ENCODE data around the gene NTM. TPM values are rescaled to one million over a fixed set of nuclear protein-coding genes. Genes with fewer than 3 reads are reported as not detected.

NTM gene
- total RNA-seq, 1 experiment from 2014 or later, result not detected

GRCh38 chr11:131763193-131763890, 392.9 kb downstream of the NTM start:
- BruUV-seq (replicated peaks), result no TSS peak
- no peaks in the 10 kb centered on the region for H4K20me1 ChIP-seq (ENCODE audit: insufficient read depth)
- H3K27me3 ChIP-seq (ENCODE audit: insufficient read depth, low read length), result no peaks in the 10 kb centered on the region
- intact Hi-C loops (cut with micrococcal nuclease), result no loop called here
- ChIA-PET POLR2A (no interaction called here), RAD21 (ENCODE audit: low non-redundant PET in 1 of 2, low total read pairs in 2 of 2, uncharacterized antibody in 2 of 2, unreplicated experiment in 2 of 2) (no interaction called here), CTCF (no interaction called here)
- no peaks in the 10 kb centered on the region for H3K4me1 ChIP-seq (ENCODE audit: control insufficient read depth in 1 of 2, insufficient read depth in 2 of 2, low read length in 2 of 2)
- no peak overlapping the region for H3K9ac ChIP-seq (ENCODE audit: low read length)
- H3K9me3 ChIP-seq (ENCODE audit: control insufficient read depth in 1 of 2, insufficient read depth in 1 of 2, low read depth in 1 of 2, low read length in 2 of 2), result peaks cover 5 to 8% of the 10 kb centered on the region in 2 experiments; a peak in 2 of 4 replicates
- no peaks in the 10 kb centered on the region for H3K79me2 ChIP-seq (ENCODE audit: insufficient read depth, low read length)
- H2AFZ ChIP-seq (ENCODE audit: low read depth, low read length, poor library complexity, severe bottlenecking), result no peak overlapping the region
- TF ChIP-seq EZH2phosphoT487 (IDR thresholded peaks at IDR 0.05; ENCODE audit: borderline replicate concordance) (no peak), JUND (IDR thresholded peaks at IDR 0.05) (no peak), ZNF274 (IDR thresholded peaks at IDR 0.05; ENCODE audit: low read depth, low read length) (no peak)
- no peak overlapping the region for H3K4me2 ChIP-seq (ENCODE audit: low read length)
- ATAC-seq (no peak), DNase-seq (ENCODE audit: low read depth, low spot score) (no peak)
- H3K4me3 ChIP-seq (replicated peaks in 1 of 2; ENCODE audit: low read depth in 1 of 2, low read length in 2 of 2), result no peak overlapping the region
- H3K27ac ChIP-seq (ENCODE audit: low read depth, low read length), result no peak overlapping the region
- H3K9me2 ChIP-seq (ENCODE audit: insufficient read depth), result no peaks in the 10 kb centered on the region
- no peaks in the 10 kb centered on the region for H3K36me3 ChIP-seq (ENCODE audit: control insufficient read depth in 1 of 2, insufficient read depth in 2 of 2, low read length in 2 of 2)

GRCh38 chr11:131764126-131764525, 393.7 kb downstream of the NTM start:
- no peak for TF ChIP-seq EZH2phosphoT487 (IDR thresholded peaks at IDR 0.05; ENCODE audit: borderline replicate concordance)
- RAD21 ChIA-PET (ENCODE audit: low non-redundant PET in 1 of 2, low total read pairs in 2 of 2, uncharacterized antibody in 2 of 2, unreplicated experiment in 2 of 2), result no interaction called here
- no TSS peak for BruUV-seq (replicated peaks)

More at GRCh38 chr11:131764126-131764525, 393.7 kb downstream of the NTM start:
- no peaks in the 10 kb centered on the region for H3K4me1 ChIP-seq (ENCODE audit: control insufficient read depth in 1 of 2, insufficient read depth in 2 of 2, low read length in 2 of 2)
- DNase-seq (ENCODE audit: low read depth, low spot score), result no peak
- no peak for ATAC-seq
- no peak overlapping the region for H3K27ac ChIP-seq (ENCODE audit: low read depth, low read length)
- no peak overlapping the region for H3K4me2 ChIP-seq (ENCODE audit: low read length)
- ChIA-PET POLR2A (no interaction called here), CTCF (no interaction called here)
- no peaks in the 10 kb centered on the region for H4K20me1 ChIP-seq (ENCODE audit: insufficient read depth)
- H2AFZ ChIP-seq (ENCODE audit: low read depth, low read length, poor library complexity, severe bottlenecking), result no peak overlapping the region
- no peak overlapping the region for H3K4me3 ChIP-seq (replicated peaks in 1 of 2; ENCODE audit: low read depth in 1 of 2, low read length in 2 of 2)
- intact Hi-C loops (cut with micrococcal nuclease), result no loop called here
- no peaks in the 10 kb centered on the region for H3K9me2 ChIP-seq (ENCODE audit: insufficient read depth)
- H3K27me3 ChIP-seq (ENCODE audit: insufficient read depth, low read length), result no peaks in the 10 kb centered on the region
- no peaks in the 10 kb centered on the region for H3K36me3 ChIP-seq (ENCODE audit: control insufficient read depth in 1 of 2, insufficient read depth in 2 of 2, low read length in 2 of 2)
- H3K9me3 ChIP-seq (ENCODE audit: control insufficient read depth in 1 of 2, insufficient read depth in 1 of 2, low read depth in 1 of 2, low read length in 2 of 2), result peaks cover 5 to 8% of the 10 kb centered on the region in 2 experiments; a peak in 2 of 4 replicates
- H3K79me2 ChIP-seq (ENCODE audit: insufficient read depth, low read length), result no peaks in the 10 kb centered on the region
- H3K9ac ChIP-seq (ENCODE audit: low read length), result no peak overlapping the region

Measured in HCT116 (cell line).